Measurements from ENCODE around the gene ASCL4. TPM values are rescaled to one million over a fixed set of nuclear protein-coding genes. Genes with fewer than 3 reads are reported as not detected.

ASCL4 gene
- total and polyA plus RNA-seq, 2 donors (not counting 1 experiment from before 2014, with no cell fraction given): not detected

GRCh38 chr12:107761502-107761904 lies 13.0 kb upstream of the ASCL4 start:
- intact Hi-C loops (cut with micrococcal nuclease): loop anchor here (1.0 to 2.0 kb wide), 5 partner anchors 24 to 754 kb away; partner anchors contain the start of genes CRY1, FICD and PWP1
- peaks cover 41% of the 10 kb centered on the region for H3K79me2 ChIP-seq (ENCODE audit: control insufficient read depth, insufficient read depth, low read length)
- peaks cover 19% of the 10 kb centered on the region for H4K20me1 ChIP-seq (ENCODE audit: control insufficient read depth, insufficient read depth, low read length, poor library complexity, severe bottlenecking)
- Mint-ChIP-seq H3K9me3 (ENCODE audit: insufficient read depth) (no peaks in the 10 kb centered on the region), H3K27ac (peak overlapping the region; percentile 94), H3K4me3 (peak overlapping the region; percentile 94), H3K4me1 (peaks cover 33% of the 10 kb centered on the region), H3K27me3 (no peaks in the 10 kb centered on the region)
- TF ChIP-seq EZH2 (IDR thresholded peaks at IDR 0.05; ENCODE audit: borderline replicate concordance, insufficient read depth, low read depth, low read length, poor library complexity, severe bottlenecking): no peak
- TF ChIP-seq CTCF (IDR thresholded peaks at IDR 0.05): no peak
- H3K9ac ChIP-seq (ENCODE audit: low read length): peak overlapping the region; percentile 68
- peak overlapping the region; percentile 76 for H3K27ac ChIP-seq (ENCODE audit: low read length in 2 of 2)
- 12% methylated on average over 5 of the region's 12 CpGs for WGBS (ENCODE audit: insufficient coverage)
- peak overlapping the region; percentile 90 for H2AFZ ChIP-seq (ENCODE audit: insufficient read depth, low read depth, low read length, poor library complexity, severe bottlenecking)
- DNase-seq: no peak
- H3K4me1 ChIP-seq (ENCODE audit: control insufficient read depth in 2 of 2, insufficient read depth in 2 of 2, low read length in 2 of 2): peaks cover 24 to 29% of the 10 kb centered on the region in 2 donors
- ATAC-seq (ENCODE audit: low read depth): peak; percentile 6
- ChIA-PET POLR2A (interaction anchor here (1.0 kb wide), 1 partner anchor 76 kb away, joined by 5 read pairs; the partner anchor contains the start of gene PWP1), CTCF (interaction anchor here (1.0 to 2.2 kb wide), 2 partner anchors 13 to 83 kb away, joined by 3 to 6 read pairs; partner anchors contain the start of gene ASCL4)
- H3K36me3 ChIP-seq (replicated peaks in 1 of 2; ENCODE audit: control extremely low read depth in 1 of 2, control insufficient read depth in 1 of 2, extremely low read depth in 1 of 2, insufficient read depth in 2 of 2, low read length in 1 of 2): peaks cover 3 to 26% of the 10 kb centered on the region in 2 experiments
- H3K4me3 ChIP-seq (ENCODE audit: control extremely low read depth in 1 of 5, extremely low read depth in 1 of 5, insufficient read depth in 1 of 5, low read depth in 2 of 5, low read length in 4 of 5): peak overlapping the region; percentile 67 to 86 (median 84)
- H3K9me3 ChIP-seq (ENCODE audit: control extremely low read depth in 1 of 3, control insufficient read depth in 2 of 3, insufficient read depth in 1 of 3, low read length in 2 of 3): peaks cover 0 to 4% (median 0%) of the 10 kb centered on the region in 3 donors
- peak overlapping the region; percentile 73 for H3K4me2 ChIP-seq (replicated peaks; ENCODE audit: low read depth, low read length, poor library complexity, severe bottlenecking)
- H3K27me3 ChIP-seq (replicated peaks in 1 of 4; ENCODE audit: control extremely low read depth in 1 of 4, control insufficient read depth in 3 of 4, insufficient read depth in 4 of 4, low read length in 3 of 4): peaks cover 0 to 4% (median 0%) of the 10 kb centered on the region in 4 experiments

GRCh38 chr12:107762874-107763273 lies 11.6 kb upstream of the ASCL4 start:
- intact Hi-C loops (cut with micrococcal nuclease): no loop called here
- ATAC-seq (ENCODE audit: low read depth): no peak
- H3K4me1 Mint-ChIP-seq: peaks cover 26% of the 10 kb centered on the region
- no peaks in the 10 kb centered on the region for H3K9me3 Mint-ChIP-seq (ENCODE audit: insufficient read depth)
- Histone ChIP-seq H3K4me1 (ENCODE audit: control insufficient read depth in 2 of 2, insufficient read depth in 2 of 2, low read length in 2 of 2) (peaks cover 24 to 29% of the 10 kb centered on the region in 2 donors), H3K79me2 (ENCODE audit: control insufficient read depth, insufficient read depth, low read length) (peaks cover 28% of the 10 kb centered on the region), H3K9me3 (ENCODE audit: control extremely low read depth in 1 of 3, control insufficient read depth in 2 of 3, insufficient read depth in 1 of 3, low read length in 2 of 3) (peaks cover 0 to 4% (median 0%) of the 10 kb centered on the region in 3 donors), H3K4me3 (ENCODE audit: control extremely low read depth in 1 of 5, extremely low read depth in 1 of 5, insufficient read depth in 1 of 5, low read depth in 2 of 5, low read length in 4 of 5) (no peak overlapping the region), H3K36me3 (replicated peaks in 1 of 2; ENCODE audit: control extremely low read depth in 1 of 2, control insufficient read depth in 1 of 2, extremely low read depth in 1 of 2, insufficient read depth in 2 of 2, low read length in 1 of 2) (peaks cover 3 to 15% of the 10 kb centered on the region in 2 experiments), H4K20me1 (ENCODE audit: control insufficient read depth, insufficient read depth, low read length, poor library complexity, severe bottlenecking) (peaks cover 16% of the 10 kb centered on the region), H3K27me3 (replicated peaks in 1 of 4; ENCODE audit: control extremely low read depth in 1 of 4, control insufficient read depth in 3 of 4, insufficient read depth in 4 of 4, low read length in 3 of 4) (peaks cover 0 to 4% (median 0%) of the 10 kb centered on the region in 4 experiments), H2AFZ (ENCODE audit: insufficient read depth, low read depth, low read length, poor library complexity, severe bottlenecking) (no peak overlapping the region), H3K9ac (ENCODE audit: low read length) (no peak overlapping the region), H3K27ac (ENCODE audit: low read length in 2 of 2) (no peak overlapping the region), H3K4me2 (replicated peaks; ENCODE audit: low read depth, low read length, poor library complexity, severe bottlenecking) (no peak overlapping the region)
- no peak overlapping the region for H3K4me3 Mint-ChIP-seq
- TF ChIP-seq EZH2 (IDR thresholded peaks at IDR 0.05; ENCODE audit: borderline replicate concordance, insufficient read depth, low read depth, low read length, poor library complexity, severe bottlenecking): no peak
- no peak for TF ChIP-seq CTCF (IDR thresholded peaks at IDR 0.05)
- WGBS (ENCODE audit: insufficient coverage): 100% methylated on average over 1 of the region's 1 CpG
- DNase-seq: no peak
- CTCF ChIA-PET: interaction anchor here (0.7 to 2.2 kb wide), 2 partner anchors 25 to 84 kb away, joined by 3 to 6 read pairs; no protein-coding TSS in a partner anchor
- POLR2A ChIA-PET: no interaction called here
- H3K27ac Mint-ChIP-seq: no peak overlapping the region
- no peaks in the 10 kb centered on the region for H3K27me3 Mint-ChIP-seq

Data from B cell (primary cell).